GM18507 (cell line): ENCODE measurements around the gene ASAP2.
A peak's percentile ranks its signal among the peaks of the same experiment; 100 is the strongest.

ENCODE experiments used
- DNase-seq: peaks from one replicate; pipeline ENCODE4 v3.0.0; 2011; ENCODE audit warnings: low read depth; ENCODE audit not compliant: insufficient read length; ENCODE audit errors: extremely low spot score
- FAIRE-seq: peaks from 2 replicates; lab custom pipeline; 2011; peaks lifted over from hg19 to GRCh38; lab: Jason Lieb, UNC

Gene ASAP2

DNA sequence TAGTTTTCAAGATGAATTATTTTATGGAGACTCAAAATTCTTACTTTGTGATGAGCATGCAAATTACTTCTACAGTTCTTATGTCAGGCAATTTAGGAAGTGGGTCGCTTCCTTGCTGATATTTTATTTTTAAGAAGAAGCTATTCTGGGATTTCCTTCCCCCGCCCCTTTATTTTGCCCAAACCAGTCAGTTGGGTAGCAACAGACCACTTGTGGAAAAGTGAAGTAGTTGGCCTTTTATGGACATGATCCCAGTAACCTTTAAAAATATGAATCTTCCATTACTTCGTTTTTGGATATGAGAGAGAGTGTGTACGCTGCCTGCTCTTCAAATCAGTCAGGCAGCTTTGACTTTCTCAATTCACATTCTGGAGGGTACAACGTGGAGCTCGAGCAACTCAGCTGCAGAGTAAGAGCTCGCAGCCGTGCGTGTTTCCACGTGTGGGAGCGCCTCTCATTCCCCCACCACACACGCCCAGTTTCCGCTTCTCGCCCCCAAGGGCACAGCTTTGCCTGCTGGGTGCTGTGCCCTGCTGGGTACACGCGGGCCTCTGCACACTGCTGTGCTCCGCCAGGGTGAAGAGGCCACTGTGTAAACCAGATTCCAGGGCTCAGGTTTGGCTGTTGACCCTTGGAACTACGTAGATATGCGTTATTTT lies 124.1 kb downstream of the ASAP2 start:
- FAIRE-seq, result no peak
- DNase-seq, result no peak

- no peak for FAIRE-seq
- DNase-seq, result no peak
These were observed 125.1 kb downstream of the ASAP2 start for GRCh38 chr2:9331704-9332103.

GRCh38 chr2:9332136-9332852 lies 125.7 kb downstream of the ASAP2 start:
- DNase-seq (no peak), FAIRE-seq (no peak)

GRCh38 chr2:9332853-9333245 lies 126.2 kb downstream of the ASAP2 start:
- FAIRE-seq (no peak), DNase-seq (no peak)

GRCh38 chr2:9333591-9334171 lies 127.1 kb downstream of the ASAP2 start:
- DNase-seq, result no peak
- FAIRE-seq, result no peak

DNA sequence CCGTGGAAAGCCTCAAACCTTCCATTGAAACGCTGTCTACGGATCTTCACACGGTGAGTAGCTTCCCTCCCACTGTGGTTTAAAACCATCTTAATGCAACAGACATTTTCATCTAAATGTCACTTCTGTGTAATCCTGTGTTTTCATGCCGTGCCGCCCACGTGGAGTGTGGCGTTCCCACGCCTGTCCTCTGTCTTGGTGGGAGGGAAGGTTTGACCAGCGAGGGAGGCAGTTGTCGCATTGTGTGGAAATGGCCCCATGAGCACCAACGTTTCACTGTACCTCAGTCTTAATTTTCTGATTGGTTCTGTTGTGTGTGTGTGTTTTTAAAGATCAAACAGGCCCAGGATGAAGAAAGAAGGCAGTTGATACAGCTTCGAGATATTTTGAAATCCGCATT lies 128.1 kb downstream of the ASAP2 start:
- FAIRE-seq, result no peak
- DNase-seq, result no peak

GRCh38 chr2:9335322-9335832 lies 128.8 kb downstream of the ASAP2 start:
- DNase-seq, result no peak
- FAIRE-seq, result no peak

DNA sequence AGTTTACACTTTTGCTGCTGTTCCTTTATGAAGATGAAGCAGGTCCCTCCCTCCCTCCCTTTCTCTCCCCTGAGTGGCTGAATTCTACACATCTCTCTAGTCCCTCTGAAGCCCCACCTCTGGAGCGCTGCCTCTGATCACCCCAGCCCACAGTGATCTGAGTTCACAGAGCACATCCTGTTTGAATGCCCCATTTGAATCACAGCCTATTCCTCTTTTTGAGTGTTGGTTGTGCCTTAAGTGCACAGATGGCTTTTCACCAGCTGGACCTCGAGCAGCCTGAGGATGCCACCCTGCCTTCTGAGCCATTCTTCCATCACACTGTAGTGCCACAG lies 129.6 kb downstream of the ASAP2 start:
- peak; percentile 5 for DNase-seq
- no peak for FAIRE-seq

- DNase-seq (no peak), FAIRE-seq (no peak)
These were observed 130.1 kb downstream of the ASAP2 start for GRCh38 chr2:9336576-9337314.

GRCh38 chr2:9337901-9338300 lies 131.3 kb downstream of the ASAP2 start:
- no peak for DNase-seq
- FAIRE-seq, result no peak

- FAIRE-seq (no peak), DNase-seq (no peak)
These were observed 134.8 kb downstream of the ASAP2 start for GRCh38 chr2:9341337-9341887.

- DNase-seq, result no peak
- FAIRE-seq, result no peak
These were observed 136.0 kb downstream of the ASAP2 start for GRCh38 chr2:9342659-9343058.

DNA sequence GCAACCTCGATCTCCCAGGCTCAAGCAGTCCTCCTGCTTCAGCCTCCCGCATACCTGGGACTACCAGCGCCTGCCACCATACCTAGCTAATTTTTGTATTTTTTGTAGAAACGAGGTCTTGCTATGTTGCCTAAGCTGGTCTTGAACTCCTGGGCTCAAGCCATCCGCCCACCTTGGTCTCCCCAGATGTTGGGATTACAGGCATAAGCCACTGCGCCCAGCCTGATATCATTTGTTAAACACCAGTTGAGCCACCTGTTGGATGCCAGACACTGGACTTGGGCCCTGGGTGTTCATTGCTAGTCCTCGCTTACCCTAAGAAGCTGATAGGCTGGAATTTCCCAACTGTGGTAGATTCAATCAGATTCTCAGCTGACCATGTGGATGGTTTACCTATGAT lies 136.9 kb downstream of the ASAP2 start:
- no peak for FAIRE-seq
- no peak for DNase-seq

GRCh38 chr2:9344434-9344833 lies 137.8 kb downstream of the ASAP2 start:
- no peak for DNase-seq
- FAIRE-seq, result no peak

DNA sequence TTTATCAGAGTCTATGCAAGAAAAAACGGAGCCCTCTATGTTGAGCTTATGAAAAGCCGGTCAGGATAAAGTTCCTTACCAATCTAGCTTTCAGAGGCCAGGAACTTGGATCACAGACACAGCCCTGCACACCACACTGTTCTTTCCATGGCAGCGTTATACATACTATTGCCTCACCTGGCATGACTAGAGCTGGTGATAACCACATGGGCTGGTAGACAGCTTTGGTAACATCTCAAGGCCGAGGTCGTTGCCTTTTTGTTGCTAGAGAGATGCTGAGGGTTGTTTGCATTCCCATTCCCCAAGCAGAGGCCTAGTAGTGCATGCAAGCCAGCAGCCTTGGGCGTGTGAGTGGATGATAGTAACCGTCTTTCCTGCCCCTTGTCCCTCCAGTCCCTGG lies 138.7 kb downstream of the ASAP2 start:
- DNase-seq (no peak), FAIRE-seq (no peak)

DNA sequence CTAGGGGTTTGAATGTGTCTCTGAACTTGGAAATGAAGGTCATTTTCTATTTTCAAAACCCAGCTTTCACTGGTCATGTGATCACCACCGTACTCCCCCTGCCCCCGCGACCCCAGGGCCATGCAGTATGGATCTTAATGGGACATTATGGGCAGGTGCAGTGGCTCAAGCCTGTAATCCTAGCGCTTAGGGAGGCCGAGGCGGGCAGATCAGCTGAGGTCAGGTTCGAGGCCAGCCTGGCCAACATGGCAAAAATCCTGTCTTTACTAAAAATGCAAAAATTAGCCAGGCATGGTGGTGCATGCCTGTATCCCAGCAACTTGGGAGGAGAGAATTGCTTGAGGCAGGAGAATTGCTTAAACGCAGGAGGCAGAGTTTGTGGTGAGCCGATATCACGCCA lies 139.4 kb downstream of the ASAP2 start:
- FAIRE-seq (no peak), DNase-seq (no peak)

- DNase-seq (no peak), FAIRE-seq (no peak)
These were observed 140.3 kb downstream of the ASAP2 start for GRCh38 chr2:9346885-9347284.

GRCh38 chr2:9347411-9347881 lies 140.8 kb downstream of the ASAP2 start:
- no peak for FAIRE-seq
- no peak for DNase-seq

DNA sequence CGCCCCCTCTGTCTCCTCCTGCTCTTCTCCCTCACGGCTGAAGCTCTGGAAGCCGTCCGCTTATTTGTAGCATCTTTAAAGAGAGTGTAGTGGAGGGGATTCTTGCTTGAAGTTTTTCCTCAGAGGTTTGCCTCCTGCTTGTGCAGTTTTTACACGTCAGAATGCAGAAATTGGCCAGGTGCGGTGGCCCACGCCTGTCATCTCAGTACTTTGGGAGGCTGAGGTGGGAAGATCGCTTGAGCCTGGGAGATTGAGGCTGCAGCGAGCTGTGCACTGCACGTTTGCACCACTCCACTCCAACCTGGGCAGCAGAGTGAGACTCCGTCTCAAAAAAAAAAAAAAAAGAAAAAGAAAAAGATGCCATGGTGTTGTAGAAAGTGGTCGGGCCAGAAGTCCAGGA lies 147.7 kb downstream of the ASAP2 start:
- DNase-seq (no peak), FAIRE-seq (no peak)

DNA sequence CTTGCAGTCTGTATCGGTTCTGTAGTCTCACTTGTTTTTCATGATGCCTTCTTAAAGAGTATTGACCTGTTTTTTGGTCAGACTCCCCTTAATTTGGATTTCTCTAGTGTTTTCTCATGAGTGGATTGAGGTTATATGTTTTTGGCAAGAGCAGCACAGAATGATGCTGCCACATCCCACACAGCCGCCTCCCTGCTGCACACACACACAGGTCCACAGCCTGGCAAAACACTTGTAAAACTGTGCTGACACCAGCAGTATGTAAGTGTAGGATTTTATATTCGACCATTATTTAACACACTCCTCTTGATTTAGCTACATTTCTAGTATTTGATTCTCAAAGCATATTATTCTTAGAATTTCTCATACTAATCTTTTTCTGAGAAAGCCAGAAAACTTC lies 148.7 kb downstream of the ASAP2 start:
- no peak for DNase-seq
- FAIRE-seq, result no peak
